ENCODE data around the gene AREG.

DNA sequence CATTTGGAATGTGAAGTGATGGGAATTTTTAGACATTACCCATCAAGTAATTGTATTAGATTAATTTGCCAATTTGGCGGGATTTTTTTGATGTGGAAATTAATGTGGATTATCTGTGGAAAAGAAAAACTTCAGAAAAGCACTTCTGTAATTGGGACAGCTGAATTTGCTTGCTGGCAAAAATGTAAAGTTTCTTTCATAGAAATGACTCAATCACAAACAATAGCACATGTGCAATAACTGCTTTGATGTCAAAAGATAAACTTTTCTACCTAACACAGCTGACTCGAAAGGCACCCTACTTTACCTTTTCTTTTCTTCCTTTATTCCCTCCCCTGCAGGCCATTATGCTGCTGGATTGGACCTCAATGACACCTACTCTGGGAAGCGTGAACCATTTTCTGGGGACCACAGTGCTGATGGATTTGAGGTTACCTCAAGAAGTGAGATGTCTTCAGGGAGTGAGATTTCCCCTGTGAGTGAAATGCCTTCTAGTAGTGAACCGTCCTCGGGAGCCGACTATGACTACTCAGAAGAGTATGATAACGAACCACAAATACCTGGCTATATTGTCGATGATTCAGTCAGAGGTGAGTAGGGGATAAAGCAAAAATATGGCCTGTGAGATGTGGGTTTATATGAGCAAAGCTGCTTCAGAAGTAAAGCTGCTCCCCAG lies 1.4 kb downstream of the AREG start:
- TF ChIP-seq, protein P1, sequence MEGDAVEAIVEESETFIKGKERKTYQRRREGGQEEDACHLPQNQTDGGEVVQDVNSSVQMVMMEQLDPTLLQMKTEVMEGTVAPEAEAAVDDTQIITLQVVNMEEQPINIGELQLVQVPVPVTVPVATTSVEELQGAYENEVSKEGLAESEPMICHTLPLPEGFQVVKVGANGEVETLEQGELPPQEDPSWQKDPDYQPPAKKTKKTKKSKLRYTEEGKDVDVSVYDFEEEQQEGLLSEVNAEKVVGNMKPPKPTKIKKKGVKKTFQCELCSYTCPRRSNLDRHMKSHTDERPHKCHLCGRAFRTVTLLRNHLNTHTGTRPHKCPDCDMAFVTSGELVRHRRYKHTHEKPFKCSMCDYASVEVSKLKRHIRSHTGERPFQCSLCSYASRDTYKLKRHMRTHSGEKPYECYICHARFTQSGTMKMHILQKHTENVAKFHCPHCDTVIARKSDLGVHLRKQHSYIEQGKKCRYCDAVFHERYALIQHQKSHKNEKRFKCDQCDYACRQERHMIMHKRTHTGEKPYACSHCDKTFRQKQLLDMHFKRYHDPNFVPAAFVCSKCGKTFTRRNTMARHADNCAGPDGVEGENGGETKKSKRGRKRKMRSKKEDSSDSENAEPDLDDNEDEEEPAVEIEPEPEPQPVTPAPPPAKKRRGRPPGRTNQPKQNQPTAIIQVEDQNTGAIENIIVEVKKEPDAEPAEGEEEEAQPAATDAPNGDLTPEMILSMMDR (IDR thresholded peaks at IDR 0.05), result no peak
- no peak for TF ChIP-seq REST (IDR thresholded peaks at IDR 0.05)
- TF ChIP-seq POLR2A (IDR thresholded peaks at IDR 0.05; ENCODE audit: low read length), result no peak
- no peak for TF ChIP-seq CBX8 (IDR thresholded peaks at IDR 0.05)
- no peak for TF ChIP-seq ZFP36 (IDR thresholded peaks at IDR 0.05; ENCODE audit: borderline replicate concordance, partially characterized antibody)
- TF ChIP-seq, protein P2, sequence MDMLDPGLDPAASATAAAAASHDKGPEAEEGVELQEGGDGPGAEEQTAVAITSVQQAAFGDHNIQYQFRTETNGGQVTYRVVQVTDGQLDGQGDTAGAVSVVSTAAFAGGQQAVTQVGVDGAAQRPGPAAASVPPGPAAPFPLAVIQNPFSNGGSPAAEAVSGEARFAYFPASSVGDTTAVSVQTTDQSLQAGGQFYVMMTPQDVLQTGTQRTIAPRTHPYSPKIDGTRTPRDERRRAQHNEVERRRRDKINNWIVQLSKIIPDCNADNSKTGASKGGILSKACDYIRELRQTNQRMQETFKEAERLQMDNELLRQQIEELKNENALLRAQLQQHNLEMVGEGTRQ (IDR thresholded peaks at IDR 0.05), result no peak
- no peak for TF ChIP-seq ESRRA (IDR thresholded peaks at IDR 0.05; ENCODE audit: borderline replicate concordance, low read length)
- TF ChIP-seq NR3C1 (IDR thresholded peaks at IDR 0.05), result no peak
- TF ChIP-seq HOXB5 (CRISPR knock-in tag; IDR thresholded peaks at IDR 0.05), result no peak
- TF ChIP-seq SREBF2 (IDR thresholded peaks at IDR 0.05), result no peak
- no peak for TF ChIP-seq HDAC2 (IDR thresholded peaks at IDR 0.05)
- TF ChIP-seq SMC3 (IDR thresholded peaks at IDR 0.05), result no peak
- no peak for TF ChIP-seq RNF2 (IDR thresholded peaks at IDR 0.05; ENCODE audit: borderline replicate concordance, low read depth)

All from A549 (cell line).